ENCODE measurements around the gene CACNA1B. TPM values are rescaled to one million over a fixed set of nuclear protein-coding genes. Genes with fewer than 3 reads are reported as not detected.

Gene CACNA1B
- total and polyA plus RNA-seq, 9 of the 15 experiments (the other 6 are each of a cell fraction or from before 2014, with no cell fraction given), result 0.01 to 0.04 TPM; not detected in 7

DNA sequence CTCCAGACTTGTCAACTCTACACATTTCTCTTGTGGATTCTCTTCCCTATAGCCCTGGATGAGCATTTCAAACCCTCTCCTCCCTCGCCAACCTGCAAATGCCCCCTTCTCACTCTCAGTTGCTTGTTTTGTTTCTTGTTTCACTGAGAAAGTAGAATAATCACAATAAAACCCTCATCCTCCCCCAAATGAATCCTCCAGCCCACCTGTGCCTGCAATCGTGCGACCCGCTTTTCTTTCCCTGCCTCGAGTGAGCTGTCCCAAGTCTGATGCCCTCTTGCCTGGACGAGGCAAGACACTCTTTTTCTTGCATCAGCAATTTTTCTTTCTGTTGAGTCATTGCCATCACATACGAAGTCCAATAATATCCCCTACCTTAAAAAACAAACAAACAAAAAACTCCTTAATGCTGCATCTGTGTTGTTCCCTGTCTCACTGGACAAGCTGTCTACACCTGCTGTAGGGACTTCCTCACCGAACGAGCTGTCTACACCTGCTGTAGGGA, 3.7 kb upstream of the CACNA1B start (continued):
- TF ChIP-seq MAFF (IDR thresholded peaks at IDR 0.05; ENCODE audit: low read length), result peak; percentile 63
- TF ChIP-seq, protein P1, sequence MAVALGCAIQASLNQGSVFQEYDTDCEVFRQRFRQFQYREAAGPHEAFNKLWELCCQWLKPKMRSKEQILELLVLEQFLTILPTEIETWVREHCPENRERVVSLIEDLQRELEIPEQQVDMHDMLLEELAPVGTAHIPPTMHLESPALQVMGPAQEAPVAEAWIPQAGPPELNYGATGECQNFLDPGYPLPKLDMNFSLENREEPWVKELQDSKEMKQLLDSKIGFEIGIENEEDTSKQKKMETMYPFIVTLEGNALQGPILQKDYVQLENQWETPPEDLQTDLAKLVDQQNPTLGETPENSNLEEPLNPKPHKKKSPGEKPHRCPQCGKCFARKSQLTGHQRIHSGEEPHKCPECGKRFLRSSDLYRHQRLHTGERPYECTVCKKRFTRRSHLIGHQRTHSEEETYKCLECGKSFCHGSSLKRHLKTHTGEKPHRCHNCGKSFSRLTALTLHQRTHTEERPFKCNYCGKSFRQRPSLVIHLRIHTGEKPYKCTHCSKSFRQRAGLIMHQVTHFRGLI (CRISPR knock-in tag; IDR thresholded peaks at IDR 0.05), result no peak
- peak; percentile 85 for TF ChIP-seq CEBPG (CRISPR knock-in tag; IDR thresholded peaks at IDR 0.05)
- TF ChIP-seq CEBPG (tag; conservative IDR thresholded peaks at IDR 0.05 in 1 of 2, IDR thresholded peaks at IDR 0.05 in 1 of 2), result peak; percentile 49 to 79; a peak in 3 of 4 replicates
- no peak for TF ChIP-seq DACH1 (IDR thresholded peaks at IDR 0.05; ENCODE audit: partially characterized antibody)
- TF ChIP-seq MCM3 (IDR thresholded peaks at IDR 0.05), result no peak
- peak; percentile 45; the same call in 1 of the 2 replicates for TF ChIP-seq L3MBTL2 (IDR thresholded peaks at IDR 0.05)
- peak; percentile 67; the same call in 1 of the 2 replicates for TF ChIP-seq MAFK (IDR thresholded peaks at IDR 0.05; ENCODE audit: low read length)
- TF ChIP-seq NFE2 (IDR thresholded peaks at IDR 0.05; ENCODE audit: low read depth), result 0 out of 2 replicates have a peak, but pooled peaks have one; percentile 22
- no peak for TF ChIP-seq CBFA2T2 (conservative IDR thresholded peaks at IDR 0.05)
- no peak for TF ChIP-seq ZNF384 (IDR thresholded peaks at IDR 0.05; ENCODE audit: low read depth, low read length)
- no peak for TF ChIP-seq DDX20 (tag; IDR thresholded peaks at IDR 0.05; ENCODE audit: low read depth)
- TF ChIP-seq ZNF316 (IDR thresholded peaks at IDR 0.05), result peak; percentile 98
- no peak for TF ChIP-seq HMG20A (CRISPR knock-in tag; conservative IDR thresholded peaks at IDR 0.05)
- TF ChIP-seq, protein P2, sequence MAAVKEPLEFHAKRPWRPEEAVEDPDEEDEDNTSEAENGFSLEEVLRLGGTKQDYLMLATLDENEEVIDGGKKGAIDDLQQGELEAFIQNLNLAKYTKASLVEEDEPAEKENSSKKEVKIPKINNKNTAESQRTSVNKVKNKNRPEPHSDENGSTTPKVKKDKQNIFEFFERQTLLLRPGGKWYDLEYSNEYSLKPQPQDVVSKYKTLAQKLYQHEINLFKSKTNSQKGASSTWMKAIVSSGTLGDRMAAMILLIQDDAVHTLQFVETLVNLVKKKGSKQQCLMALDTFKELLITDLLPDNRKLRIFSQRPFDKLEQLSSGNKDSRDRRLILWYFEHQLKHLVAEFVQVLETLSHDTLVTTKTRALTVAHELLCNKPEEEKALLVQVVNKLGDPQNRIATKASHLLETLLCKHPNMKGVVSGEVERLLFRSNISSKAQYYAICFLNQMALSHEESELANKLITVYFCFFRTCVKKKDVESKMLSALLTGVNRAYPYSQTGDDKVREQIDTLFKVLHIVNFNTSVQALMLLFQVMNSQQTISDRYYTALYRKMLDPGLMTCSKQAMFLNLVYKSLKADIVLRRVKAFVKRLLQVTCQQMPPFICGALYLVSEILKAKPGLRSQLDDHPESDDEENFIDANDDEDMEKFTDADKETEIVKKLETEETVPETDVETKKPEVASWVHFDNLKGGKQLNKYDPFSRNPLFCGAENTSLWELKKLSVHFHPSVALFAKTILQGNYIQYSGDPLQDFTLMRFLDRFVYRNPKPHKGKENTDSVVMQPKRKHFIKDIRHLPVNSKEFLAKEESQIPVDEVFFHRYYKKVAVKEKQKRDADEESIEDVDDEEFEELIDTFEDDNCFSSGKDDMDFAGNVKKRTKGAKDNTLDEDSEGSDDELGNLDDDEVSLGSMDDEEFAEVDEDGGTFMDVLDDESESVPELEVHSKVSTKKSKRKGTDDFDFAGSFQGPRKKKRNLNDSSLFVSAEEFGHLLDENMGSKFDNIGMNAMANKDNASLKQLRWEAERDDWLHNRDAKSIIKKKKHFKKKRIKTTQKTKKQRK (IDR thresholded peaks at IDR 0.05; ENCODE audit: borderline replicate concordance, low read depth, low read length), result no peak
- TF ChIP-seq CSDE1 (IDR thresholded peaks at IDR 0.05), result no peak
- TF ChIP-seq, protein P3, sequence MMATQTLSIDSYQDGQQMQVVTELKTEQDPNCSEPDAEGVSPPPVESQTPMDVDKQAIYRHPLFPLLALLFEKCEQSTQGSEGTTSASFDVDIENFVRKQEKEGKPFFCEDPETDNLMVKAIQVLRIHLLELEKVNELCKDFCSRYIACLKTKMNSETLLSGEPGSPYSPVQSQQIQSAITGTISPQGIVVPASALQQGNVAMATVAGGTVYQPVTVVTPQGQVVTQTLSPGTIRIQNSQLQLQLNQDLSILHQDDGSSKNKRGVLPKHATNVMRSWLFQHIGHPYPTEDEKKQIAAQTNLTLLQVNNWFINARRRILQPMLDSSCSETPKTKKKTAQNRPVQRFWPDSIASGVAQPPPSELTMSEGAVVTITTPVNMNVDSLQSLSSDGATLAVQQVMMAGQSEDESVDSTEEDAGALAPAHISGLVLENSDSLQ (IDR thresholded peaks at IDR 0.05), result no peak
- TF ChIP-seq C11orf30 (IDR thresholded peaks at IDR 0.05; ENCODE audit: low read depth), result peak; percentile 97
- TF ChIP-seq TRIM24 (IDR thresholded peaks at IDR 0.05), result peak; percentile 70 to 79; a peak in 3 of 4 replicates
- no peak for TF ChIP-seq FOXJ3 (CRISPR knock-in tag; IDR thresholded peaks at IDR 0.05)
- TF ChIP-seq MAFG (tag; conservative IDR thresholded peaks at IDR 0.05), result peak; percentile 92
- TF ChIP-seq, protein P4, sequence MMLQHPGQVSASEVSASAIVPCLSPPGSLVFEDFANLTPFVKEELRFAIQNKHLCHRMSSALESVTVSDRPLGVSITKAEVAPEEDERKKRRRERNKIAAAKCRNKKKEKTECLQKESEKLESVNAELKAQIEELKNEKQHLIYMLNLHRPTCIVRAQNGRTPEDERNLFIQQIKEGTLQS (IDR thresholded peaks at IDR 0.05), result peak; percentile 62; the same call in 1 of the 2 replicates
- TF ChIP-seq, protein P4 (CRISPR knock-in tag; conservative IDR thresholded peaks at IDR 0.05), result no peak
- TF ChIP-seq SNIP1 (IDR thresholded peaks at IDR 0.05; ENCODE audit: low read depth), result no peak
